Activated CD4-positive, alpha-beta memory T cell treated with anti-CD3 and anti-CD28 coated beads, Interleukin-2, amount 10 ng/mL, durations not matched to agents 7 days and 5 days (primary cell): ENCODE results near the gene PFKFB4. TPM values are rescaled to one million over a fixed set of nuclear protein-coding genes. Genes with fewer than 3 reads are reported as not detected.
"Not testable (repeated sequence)": the region's sequence is repeated elsewhere in the genome, so short reads cannot be mapped to it uniquely, and the experiment has no call there.

ENCODE experiments used
- CTCF ChIA-PET: fragments of 350-600 bp; sonication (Branson Sonifier 250); formaldehyde crosslinking; loops from one replicate; lab custom pipeline; 2021; ENCODE audit warnings: antibody characterized with exemption, inconsistent platforms; lab: Charles Lee
- POLR2A ChIA-PET: fragments of 350-600 bp; sonication (Branson Sonifier 250); formaldehyde crosslinking; loops from one replicate; lab custom pipeline; 2021; ENCODE audit warnings: antibody characterized with exemption; lab: Charles Lee
- DNase-seq: peaks from one replicate; pipeline ENCODE4 v3.0.0-alpha.2; 2020
- H3K27ac Mint-ChIP-seq: one replicate; pipeline ENCODE4 v1.8.0; 2021; ENCODE audit warnings: mild to moderate bottlenecking, mixed read lengths
- H3K27me3 Mint-ChIP-seq: one replicate; pipeline ENCODE4 v1.8.0; 2021; ENCODE audit warnings: mixed read lengths
- H3K36me3 Mint-ChIP-seq: one replicate; pipeline ENCODE4 v1.8.0; 2021; ENCODE audit warnings: low read depth, mixed read lengths
- H3K4me1 Mint-ChIP-seq: one replicate; pipeline ENCODE4 v1.8.0; 2021; ENCODE audit warnings: mixed read lengths
- H3K4me3 Mint-ChIP-seq: one replicate; pipeline ENCODE4 v1.8.0; 2021; ENCODE audit warnings: mild to moderate bottlenecking, mixed read lengths
- H3K9me3 Mint-ChIP-seq: one replicate; pipeline ENCODE4 v1.8.0; 2021; ENCODE audit warnings: mixed read lengths
- total RNA-seq, 2 experiments: library from RNA; stranded (reverse); gene quantifications; one replicate each; pipeline ENCODE4 v1.2.3, GENCODE V29; 2021

PFKFB4 gene
- total RNA-seq, 2 experiments from 2014 or later, result 33.3 to 34.4 TPM

GRCh38 chr3:48532977-48533337, 23.6 kb downstream of the PFKFB4 start:
- peaks cover 46% of the 10 kb centered on the region for H3K36me3 Mint-ChIP-seq
- CTCF ChIA-PET, result no interaction called here
- DNase-seq, result no peak
- H3K27ac Mint-ChIP-seq, result no peak overlapping the region
- no peak overlapping the region for H3K4me3 Mint-ChIP-seq
- no peaks in the 10 kb centered on the region for H3K27me3 Mint-ChIP-seq
- POLR2A ChIA-PET, result no interaction called here
- peaks cover 12% of the 10 kb centered on the region for H3K4me1 Mint-ChIP-seq
- H3K9me3 Mint-ChIP-seq, result no peaks in the 10 kb centered on the region

- H3K27ac Mint-ChIP-seq, result no peak overlapping the region
- H3K4me1 Mint-ChIP-seq, result peaks cover 12% of the 10 kb centered on the region
- POLR2A ChIA-PET, result interaction anchor here (0.6 kb wide), 1 partner anchor 109 kb away, joined by 3 read pairs; no protein-coding TSS in a partner anchor
- peaks cover 46% of the 10 kb centered on the region for H3K36me3 Mint-ChIP-seq
- CTCF ChIA-PET, result no interaction called here
- H3K9me3 Mint-ChIP-seq, result no peaks in the 10 kb centered on the region
- no peaks in the 10 kb centered on the region for H3K27me3 Mint-ChIP-seq
- H3K4me3 Mint-ChIP-seq, result no peak overlapping the region
- no peak for DNase-seq
Measured at GRCh38 chr3:48532271-48532976, 24.2 kb downstream of the PFKFB4 start.

- not testable (repeated sequence) for DNase-seq, H3K27ac Mint-ChIP-seq, H3K4me3 Mint-ChIP-seq, H3K27me3 Mint-ChIP-seq, H3K9me3 Mint-ChIP-seq
- Mint-ChIP-seq H3K36me3 (peaks cover 45% of the 10 kb centered on the region), H3K4me1 (peaks cover 12% of the 10 kb centered on the region)
- POLR2A ChIA-PET, result interaction anchor here (0.9 kb wide), 2 partner anchors 57 to 94 kb away, joined by 3 read pairs; no protein-coding TSS in a partner anchor
- CTCF ChIA-PET, result interaction anchor here (0.8 to 1.6 kb wide), 4 partner anchors 18 to 130 kb away, joined by 3 to 7 read pairs (median 3); no protein-coding TSS in a partner anchor
Measured at GRCh38 chr3:48530701-48531100, 25.9 kb downstream of the PFKFB4 start.

GRCh38 chr3:48528754-48529153, 27.8 kb downstream of the PFKFB4 start:
- Mint-ChIP-seq H3K4me1 (peaks cover 4% of the 10 kb centered on the region), H3K27ac (no peak overlapping the region), H3K36me3 (peaks cover 41% of the 10 kb centered on the region), H3K4me3 (no peak overlapping the region), H3K27me3 (no peaks in the 10 kb centered on the region), H3K9me3 (no peaks in the 10 kb centered on the region)
- ChIA-PET CTCF (interaction anchor here (1.0 to 1.8 kb wide), 2 partner anchors 16 to 92 kb away, joined by 3 to 5 read pairs; no protein-coding TSS in a partner anchor), POLR2A (no interaction called here)
- no peak for DNase-seq

GRCh38 chr3:48528048-48528447, 28.6 kb downstream of the PFKFB4 start:
- no peak overlapping the region for H3K4me3 Mint-ChIP-seq
- H3K27ac Mint-ChIP-seq, result no peak overlapping the region
- POLR2A ChIA-PET, result no interaction called here
- no peaks in the 10 kb centered on the region for H3K9me3 Mint-ChIP-seq
- H3K36me3 Mint-ChIP-seq, result peaks cover 41% of the 10 kb centered on the region
- no peak for DNase-seq
- CTCF ChIA-PET, result interaction anchor here (0.7 to 1.0 kb wide), 2 partner anchors 17 to 92 kb away, joined by 3 to 4 read pairs; no protein-coding TSS in a partner anchor
- no peaks in the 10 kb centered on the region for H3K27me3 Mint-ChIP-seq
- peaks cover 4% of the 10 kb centered on the region for H3K4me1 Mint-ChIP-seq

GRCh38 chr3:48524970-48525369, 31.6 kb downstream of the PFKFB4 start:
- no peak for DNase-seq
- H3K27me3 Mint-ChIP-seq, result no peaks in the 10 kb centered on the region
- peaks cover 4% of the 10 kb centered on the region for H3K4me1 Mint-ChIP-seq
- ChIA-PET CTCF (interaction anchor here (1.6 kb wide), 1 partner anchor 10 kb away, joined by 4 read pairs; no protein-coding TSS in a partner anchor), POLR2A (interaction anchor here (1.2 kb wide), 1 partner anchor 192 kb away, joined by 3 read pairs; the partner anchor contains the start of gene IP6K2)
- H3K36me3 Mint-ChIP-seq, result peaks cover 30% of the 10 kb centered on the region
- H3K27ac Mint-ChIP-seq, result no peak overlapping the region
- H3K9me3 Mint-ChIP-seq, result no peaks in the 10 kb centered on the region
- no peak overlapping the region for H3K4me3 Mint-ChIP-seq

GRCh38 chr3:48521635-48522034, 35.0 kb downstream of the PFKFB4 start:
- Mint-ChIP-seq H3K36me3 (peaks cover 13% of the 10 kb centered on the region), H3K4me1 (peaks cover 37% of the 10 kb centered on the region)
- CTCF ChIA-PET, result no interaction called here

GRCh38 chr3:48519277-48519643, 37.3 kb downstream of the PFKFB4 start:
- ChIA-PET CTCF (interaction anchor here (2.5 kb wide), 1 partner anchor 83 kb away, joined by 9 read pairs; no protein-coding TSS in a partner anchor), POLR2A (interaction anchor here (1.0 kb wide), 1 partner anchor 15 kb away, joined by 3 read pairs; no protein-coding TSS in a partner anchor)
- Mint-ChIP-seq H3K36me3 (peaks cover 5% of the 10 kb centered on the region), H3K27ac (peak overlapping the region; percentile 19), H3K4me3 (no peak overlapping the region), H3K9me3 (no peaks in the 10 kb centered on the region), H3K4me1 (peaks cover 61% of the 10 kb centered on the region), H3K27me3 (no peaks in the 10 kb centered on the region)
- DNase-seq, result no peak

More at GRCh38 chr3:48521635-48522034, 35.0 kb downstream of the PFKFB4 start:
- H3K27me3 Mint-ChIP-seq, result no peaks in the 10 kb centered on the region
- POLR2A ChIA-PET, result no interaction called here
- peak overlapping the region; percentile 26 for H3K27ac Mint-ChIP-seq
- no peak for DNase-seq
- no peak overlapping the region for H3K4me3 Mint-ChIP-seq
- no peaks in the 10 kb centered on the region for H3K9me3 Mint-ChIP-seq

GRCh38 chr3:48518638-48519276, 37.8 kb downstream of the PFKFB4 start:
- ChIA-PET POLR2A (interaction anchor here (1.0 kb wide), 1 partner anchor 14 kb away, joined by 3 read pairs; no protein-coding TSS in a partner anchor), CTCF (interaction anchor here (2.5 kb wide), 1 partner anchor 83 kb away, joined by 9 read pairs; no protein-coding TSS in a partner anchor)
- H3K4me1 Mint-ChIP-seq, result peaks cover 66% of the 10 kb centered on the region
- H3K4me3 Mint-ChIP-seq, result no peak overlapping the region
- DNase-seq, result no peak
- peak overlapping the region; percentile 70 for H3K27ac Mint-ChIP-seq
- H3K27me3 Mint-ChIP-seq, result peaks cover 2% of the 10 kb centered on the region
- H3K9me3 Mint-ChIP-seq, result no peaks in the 10 kb centered on the region
- peaks cover 5% of the 10 kb centered on the region for H3K36me3 Mint-ChIP-seq

- Mint-ChIP-seq H3K36me3 (peaks cover 5% of the 10 kb centered on the region), H3K9me3 (no peaks in the 10 kb centered on the region), H3K4me3 (no peak overlapping the region), H3K27me3 (peaks cover 2% of the 10 kb centered on the region), H3K4me1 (peaks cover 69% of the 10 kb centered on the region), H3K27ac (peak overlapping the region; percentile 70)
- POLR2A ChIA-PET, result no interaction called here
- no peak for DNase-seq
- CTCF ChIA-PET, result interaction anchor here (2.5 kb wide), 1 partner anchor 82 kb away, joined by 9 read pairs; no protein-coding TSS in a partner anchor
Measured at GRCh38 chr3:48518069-48518468, 38.5 kb downstream of the PFKFB4 start.

GRCh38 chr3:48516571-48516970, 40.0 kb downstream of the PFKFB4 start:
- Mint-ChIP-seq H3K27ac (peak overlapping the region; percentile 68), H3K27me3 (peaks cover 6% of the 10 kb centered on the region), H3K36me3 (peaks cover 5% of the 10 kb centered on the region), H3K4me1 (peaks cover 74% of the 10 kb centered on the region), H3K9me3 (no peaks in the 10 kb centered on the region), H3K4me3 (peak overlapping the region; percentile 46)
- CTCF ChIA-PET, result interaction anchor here (1.1 to 3.1 kb wide), 2 partner anchors 30 to 80 kb away, joined by 3 to 24 read pairs; no protein-coding TSS in a partner anchor
- POLR2A ChIA-PET, result interaction anchor here (0.9 to 2.5 kb wide), 4 partner anchors 9 to 50 kb away, joined by 3 to 17 read pairs (median 5); partner anchors contain the start of gene SHISA5
- DNase-seq, result peak; percentile 66

- Mint-ChIP-seq H3K4me1 (peaks cover 69% of the 10 kb centered on the region), H3K27me3 (peaks cover 16% of the 10 kb centered on the region), H3K36me3 (peaks cover 2% of the 10 kb centered on the region), H3K4me3 (peak overlapping the region; percentile 32), H3K27ac (peak overlapping the region; percentile 72), H3K9me3 (no peaks in the 10 kb centered on the region)
- ChIA-PET CTCF (interaction anchor here (0.7 to 3.1 kb wide), 10 partner anchors 10 to 114 kb away, joined by 3 to 24 read pairs (median 4); partner anchors contain the start of genes CCDC51 and TMA7), POLR2A (interaction anchor here (0.9 to 2.5 kb wide), 8 partner anchors 10 to 75 kb away, joined by 3 to 19 read pairs (median 7); partner anchors contain the start of genes ATRIP, CCDC51 and SHISA5)
- DNase-seq, result peak; percentile 74
Measured at GRCh38 chr3:48514431-48515227, 42.0 kb downstream of the PFKFB4 start.
